Stimulated activated effector memory CD8-positive, alpha-beta T cell treated with anti-CD3 and anti-CD28 coated beads, Interleukin-12 subunit alpha, Interleukin-12 subunit beta, amount 100 ng/mL, for 72 hours (primary cell): Measurements from ENCODE around the gene IL17RD.

ENCODE experiments used
- ATAC-seq: fragments of 150-1000 bp; cut with Tn5 transposase; 2 replicates; pipeline ENCODE4 v1.10.0; 2021
- DNase-seq, 2 donors: peaks; one replicate each; pipeline ENCODE4 v3.0.0; 2021 to 2022; ENCODE audit warnings: low spot score in 2 of 2
- H3K27ac Mint-ChIP-seq: one replicate; pipeline ENCODE4 v1.8.0; 2022; ENCODE audit warnings: mild to moderate bottlenecking, mixed read lengths
- H3K36me3 Mint-ChIP-seq: one replicate; pipeline ENCODE4 v1.8.0; 2022; ENCODE audit warnings: mild to moderate bottlenecking, mixed read lengths
- H3K4me1 Mint-ChIP-seq: one replicate; pipeline ENCODE4 v1.8.0; 2022; ENCODE audit warnings: mixed read lengths
- H3K4me3 Mint-ChIP-seq: one replicate; pipeline ENCODE4 v1.8.0; 2022; ENCODE audit warnings: mild to moderate bottlenecking, mixed read lengths
- H3K9me3 Mint-ChIP-seq: one replicate; pipeline ENCODE4 v1.8.0; 2022; ENCODE audit warnings: mixed read lengths

Gene IL17RD

GRCh38 chr3:57077630-57078343 lies 87.4 kb downstream of the IL17RD start:
- Mint-ChIP-seq H3K9me3 (no peaks in the 10 kb centered on the region), H3K4me1 (peaks cover 10% of the 10 kb centered on the region), H3K27ac (no peak overlapping the region), H3K36me3 (no peaks in the 10 kb centered on the region), H3K4me3 (peak overlapping the region; percentile 61)
- DNase-seq (no peak), ATAC-seq (peak; percentile 25)

- Mint-ChIP-seq H3K9me3 (no peaks in the 10 kb centered on the region), H3K36me3 (no peaks in the 10 kb centered on the region), H3K4me3 (no peak overlapping the region), H3K27ac (no peak overlapping the region), H3K4me1 (peaks cover 10% of the 10 kb centered on the region)
- ATAC-seq (no peak), DNase-seq (no peak)
Observed at GRCh38 chr3:57076422-57076951, 88.7 kb downstream of the IL17RD start.

DNA sequence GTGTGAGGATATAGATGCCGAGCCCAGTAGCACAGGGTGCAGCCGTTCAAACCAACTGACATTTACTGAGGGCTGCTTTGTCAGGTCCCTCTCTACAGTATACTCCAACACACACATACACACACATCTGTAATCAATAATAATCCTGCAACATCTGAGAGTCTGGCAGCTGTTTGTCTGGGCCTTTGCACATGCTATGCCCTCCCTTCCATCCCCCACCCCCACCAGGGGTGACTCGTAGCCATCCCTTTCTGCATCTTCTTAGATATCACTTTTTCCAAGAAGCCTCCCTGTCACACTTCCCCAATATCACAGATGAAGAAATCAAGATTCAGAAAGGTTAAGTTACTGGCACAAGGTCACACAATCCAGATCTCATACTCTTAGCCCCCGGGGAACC lies 91.0 kb downstream of the IL17RD start:
- Mint-ChIP-seq H3K27ac (no peak overlapping the region), H3K36me3 (no peaks in the 10 kb centered on the region), H3K9me3 (no peaks in the 10 kb centered on the region), H3K4me3 (no peak overlapping the region), H3K4me1 (peaks cover 10% of the 10 kb centered on the region)
- no peak for ATAC-seq
- DNase-seq: no peak

- DNase-seq (no peak), ATAC-seq (no peak)
- Mint-ChIP-seq H3K36me3 (no peaks in the 10 kb centered on the region), H3K9me3 (no peaks in the 10 kb centered on the region), H3K27ac (no peak overlapping the region), H3K4me1 (peaks cover 15% of the 10 kb centered on the region), H3K4me3 (no peak overlapping the region)
Observed at GRCh38 chr3:57073628-57074027, 91.5 kb downstream of the IL17RD start.

DNA sequence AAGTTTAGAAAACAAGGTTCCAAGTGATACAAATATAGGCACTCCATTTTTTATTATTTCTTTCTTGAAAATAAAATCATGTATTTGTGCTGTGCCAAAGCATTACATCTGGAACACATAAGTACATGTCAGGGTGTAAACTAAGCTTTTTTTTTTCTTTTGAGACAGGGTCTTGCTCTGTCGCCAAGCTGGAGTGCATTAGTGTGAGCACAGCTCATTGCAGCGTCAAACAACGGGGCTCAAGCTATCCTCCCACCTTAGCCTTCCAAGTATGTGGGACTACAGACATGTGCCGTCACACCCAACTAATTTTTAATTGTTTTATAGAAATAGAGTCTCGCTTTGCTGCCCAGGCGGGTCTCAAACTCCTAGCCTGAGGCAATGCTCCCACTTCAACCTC lies 95.7 kb downstream of the IL17RD start:
- Mint-ChIP-seq H3K9me3 (no peaks in the 10 kb centered on the region), H3K36me3 (no peaks in the 10 kb centered on the region), H3K27ac (no peak overlapping the region), H3K4me1 (peaks cover 11% of the 10 kb centered on the region), H3K4me3 (no peak overlapping the region)
- DNase-seq: no peak
- no peak for ATAC-seq

- ATAC-seq: peak; percentile 98
- no peak overlapping the region for H3K27ac Mint-ChIP-seq
- no peaks in the 10 kb centered on the region for H3K36me3 Mint-ChIP-seq
- H3K4me3 Mint-ChIP-seq: no peak overlapping the region
- no peak for DNase-seq
- H3K4me1 Mint-ChIP-seq: peaks cover 13% of the 10 kb centered on the region
- no peaks in the 10 kb centered on the region for H3K9me3 Mint-ChIP-seq
Observed at GRCh38 chr3:57068437-57069089, 96.6 kb downstream of the IL17RD start.

- Mint-ChIP-seq H3K36me3 (no peaks in the 10 kb centered on the region), H3K4me1 (peaks cover 16% of the 10 kb centered on the region), H3K27ac (no peak overlapping the region), H3K4me3 (no peak overlapping the region), H3K9me3 (no peaks in the 10 kb centered on the region)
- ATAC-seq (no peak), DNase-seq (no peak)
Observed at GRCh38 chr3:57066471-57066870, 98.7 kb downstream of the IL17RD start.

DNA sequence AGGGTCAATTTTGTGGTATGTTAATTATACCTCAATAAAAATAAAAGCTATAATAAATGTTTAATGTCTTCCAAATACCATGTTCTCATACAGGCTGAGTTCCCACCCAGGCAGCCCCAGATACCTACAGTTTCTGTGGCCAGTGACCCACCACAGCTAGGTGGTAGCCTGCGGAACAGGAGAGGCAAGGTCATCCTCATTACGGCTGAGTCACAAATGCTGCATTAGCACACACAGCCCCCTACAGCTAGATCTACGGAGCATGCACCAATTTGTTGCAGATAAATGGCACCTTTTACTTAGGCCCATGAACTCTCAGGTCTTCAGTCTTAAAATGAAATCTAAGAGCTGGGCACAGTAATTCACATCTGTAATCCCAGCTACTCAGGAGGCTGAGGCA lies 99.6 kb downstream of the IL17RD start:
- no peaks in the 10 kb centered on the region for H3K9me3 Mint-ChIP-seq
- ATAC-seq (no peak), DNase-seq (no peak)
- H3K4me1 Mint-ChIP-seq: peaks cover 16% of the 10 kb centered on the region
- no peak overlapping the region for H3K4me3 Mint-ChIP-seq
- H3K36me3 Mint-ChIP-seq: no peaks in the 10 kb centered on the region
- H3K27ac Mint-ChIP-seq: no peak overlapping the region

DNA sequence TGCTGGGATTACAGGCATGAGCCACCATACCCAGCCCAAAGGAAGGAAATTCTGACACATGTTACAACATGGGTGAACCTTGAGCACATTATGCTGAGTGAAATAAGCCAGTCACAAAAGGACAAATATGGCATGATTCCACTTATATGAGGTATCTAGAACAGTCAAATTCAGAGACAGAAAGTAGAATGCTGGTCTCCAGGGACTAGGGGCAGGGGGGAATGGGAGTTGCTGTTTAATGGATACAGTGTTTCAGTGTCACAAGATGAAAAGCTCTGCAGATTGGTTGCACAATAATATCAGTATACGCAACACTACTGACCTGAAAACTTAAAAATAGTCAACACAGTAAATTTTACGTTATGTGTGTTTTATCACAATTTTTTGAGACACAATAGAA lies 100.6 kb downstream of the IL17RD start:
- Mint-ChIP-seq H3K4me3 (no peak overlapping the region), H3K4me1 (peaks cover 16% of the 10 kb centered on the region), H3K27ac (no peak overlapping the region), H3K9me3 (no peaks in the 10 kb centered on the region), H3K36me3 (no peaks in the 10 kb centered on the region)
- DNase-seq (no peak), ATAC-seq (no peak)

DNA sequence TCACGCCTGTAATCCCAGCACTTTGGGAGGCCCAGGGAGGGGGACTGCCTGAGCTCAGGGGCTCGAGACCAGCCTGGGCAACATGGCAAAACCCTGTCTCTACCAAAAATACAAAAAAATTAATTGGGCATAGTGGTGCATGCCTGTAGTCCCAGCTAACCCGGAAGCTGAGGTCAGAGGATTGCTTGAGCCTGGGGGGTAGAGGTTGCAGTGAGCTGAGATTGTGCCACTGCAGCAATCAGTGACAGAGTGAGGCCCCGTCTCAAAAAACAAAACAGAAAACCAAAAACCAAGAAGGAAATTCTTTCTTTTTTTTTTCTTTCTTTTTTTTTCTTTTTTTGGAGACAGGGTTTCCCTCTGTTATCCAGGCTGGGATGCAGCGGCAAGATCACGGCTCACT lies 101.2 kb downstream of the IL17RD start:
- DNase-seq (no peak), ATAC-seq (no peak)
- Mint-ChIP-seq H3K36me3 (no peaks in the 10 kb centered on the region), H3K4me1 (peaks cover 14% of the 10 kb centered on the region), H3K9me3 (no peaks in the 10 kb centered on the region), H3K27ac (no peak overlapping the region), H3K4me3 (no peak overlapping the region)

- peaks cover 5% of the 10 kb centered on the region for H3K4me1 Mint-ChIP-seq
- no peak overlapping the region for H3K4me3 Mint-ChIP-seq
- DNase-seq (no peak), ATAC-seq (no peak)
- H3K27ac Mint-ChIP-seq: no peak overlapping the region
- no peaks in the 10 kb centered on the region for H3K36me3 Mint-ChIP-seq
- no peaks in the 10 kb centered on the region for H3K9me3 Mint-ChIP-seq
Observed at GRCh38 chr3:57063032-57063431, 102.1 kb downstream of the IL17RD start.

DNA sequence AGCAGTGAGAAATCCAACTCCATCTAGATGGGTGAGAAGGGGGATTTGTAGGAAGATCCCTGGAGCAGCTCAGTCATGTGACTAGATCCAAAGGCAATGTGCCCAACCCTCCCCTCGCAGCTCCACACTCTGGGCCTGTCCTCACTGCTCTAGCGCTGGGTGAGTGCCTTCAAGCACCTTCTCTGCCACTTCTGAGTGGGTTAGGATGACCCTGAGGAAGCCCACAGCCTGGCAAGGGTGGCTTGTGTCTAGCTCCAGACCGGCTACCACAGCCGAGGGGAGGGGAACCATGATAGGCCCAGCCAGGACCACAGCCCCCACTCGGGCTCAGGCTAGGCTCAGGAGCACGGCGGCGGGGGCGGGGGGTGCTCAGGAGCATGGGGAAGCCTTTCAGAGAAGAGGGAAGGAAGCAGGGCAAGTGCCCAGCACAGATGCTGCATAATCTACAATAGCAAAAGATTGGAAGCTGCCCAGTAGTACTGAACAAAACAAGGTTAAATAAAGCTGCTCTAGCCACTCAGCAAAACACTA lies 103.0 kb downstream of the IL17RD start:
- Mint-ChIP-seq H3K27ac (no peak overlapping the region), H3K36me3 (no peaks in the 10 kb centered on the region), H3K4me3 (no peak overlapping the region), H3K9me3 (no peaks in the 10 kb centered on the region), H3K4me1 (peaks cover 5% of the 10 kb centered on the region)
- DNase-seq (no peak), ATAC-seq (no peak)

- ATAC-seq (no peak), DNase-seq (no peak)
- no peak overlapping the region for H3K27ac Mint-ChIP-seq
- no peak overlapping the region for H3K4me3 Mint-ChIP-seq
- peaks cover 5% of the 10 kb centered on the region for H3K4me1 Mint-ChIP-seq
- H3K36me3 Mint-ChIP-seq: no peaks in the 10 kb centered on the region
- H3K9me3 Mint-ChIP-seq: no peaks in the 10 kb centered on the region
Observed at GRCh38 chr3:57061556-57061955, 103.6 kb downstream of the IL17RD start.

- no peak for DNase-seq
- no peak for ATAC-seq
- Mint-ChIP-seq H3K27ac (no peak within 1 kb of the TSS), H3K4me3 (no peak within 1 kb of the TSS), H3K4me1 (peaks cover 5% of the 10 kb centered on the region), H3K9me3 (no peaks in the 10 kb centered on the region), H3K36me3 (no peaks in the 10 kb centered on the region)
Observed at GRCh38 chr3:57060089-57060821, 104.9 kb downstream of the IL17RD start, which contains the start of gene SPATA12. Gene SPATA12 (plus strand): TSS chr3:57060664. CDS start chr3:57073695, 13,031 bp downstream.

DNA sequence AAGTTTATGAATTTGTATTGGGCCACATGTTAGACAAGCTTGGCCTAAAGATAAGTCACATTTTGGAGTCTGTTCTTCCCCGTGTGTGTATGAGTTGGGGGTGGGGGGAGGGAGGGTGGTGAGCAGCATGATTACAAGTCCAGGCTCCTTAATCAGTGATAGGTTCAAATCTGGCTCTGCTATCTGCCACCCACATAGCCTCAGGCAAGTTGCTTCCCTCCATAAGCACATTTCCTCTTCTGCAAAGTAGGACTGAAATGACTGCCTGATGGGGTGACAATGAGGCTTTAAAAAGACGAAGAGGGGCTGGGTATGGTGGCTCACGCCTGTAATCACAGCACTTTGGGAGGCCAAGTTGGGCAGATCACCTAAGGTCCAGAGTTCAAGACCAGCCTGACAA lies 105.7 kb downstream of the IL17RD start:
- H3K9me3 Mint-ChIP-seq: no peaks in the 10 kb centered on the region
- peaks cover 5% of the 10 kb centered on the region for H3K4me1 Mint-ChIP-seq
- no peak overlapping the region for H3K4me3 Mint-ChIP-seq
- H3K36me3 Mint-ChIP-seq: no peaks in the 10 kb centered on the region
- no peak for ATAC-seq
- H3K27ac Mint-ChIP-seq: no peak overlapping the region
- no peak for DNase-seq
